ENCODE data around the gene KRTAP5-2. TPM values are rescaled to one million over a fixed set of nuclear protein-coding genes. Genes with fewer than 3 reads are reported as not detected.
A peak's percentile ranks its signal among the peaks of the same experiment; 100 is the strongest.

Gene KRTAP5-2
- total and polyA plus RNA-seq, 3 donors from 2014 or later = not detected

- WGBS, 2 donors = 89 to 100% methylated on average over 1 to 5 of the region's 5 CpGs
- Histone ChIP-seq H3K9me3 (no peaks in the 10 kb centered on the region), H3K27ac (no peak overlapping the region), H3K27me3 (no peaks in the 10 kb centered on the region), H3K4me1 (peaks cover 14% of the 10 kb centered on the region), H3K4me3 (no peak overlapping the region), H3K36me3 (ENCODE audit: low read depth, missing control alignments) (no peaks in the 10 kb centered on the region)
- no peak for TF ChIP-seq POLR2A (IDR thresholded peaks at IDR 0.05)
- no peak for TF ChIP-seq CTCF (IDR thresholded peaks at IDR 0.05)
- DNase-seq = no peak
- intact Hi-C loops (cut with DNase I; ENCODE audit: low total_unique reads) = no loop called here
These were observed 36.1 kb downstream of the KRTAP5-2 start for GRCh38 chr11:1561955-1562354.

- no peak overlapping the region for H3K4me3 ChIP-seq
- WGBS, 2 donors = 91 to 100% methylated on average over 4 to 17 of the region's 17 CpGs
- intact Hi-C loops (cut with DNase I; ENCODE audit: low total_unique reads) = no loop called here
- no peak overlapping the region for H3K27ac ChIP-seq
- H3K4me1 ChIP-seq = peaks cover 14% of the 10 kb centered on the region
- no peaks in the 10 kb centered on the region for H3K27me3 ChIP-seq
- DNase-seq = no peak
- no peaks in the 10 kb centered on the region for H3K36me3 ChIP-seq (ENCODE audit: low read depth, missing control alignments)
- H3K9me3 ChIP-seq = no peaks in the 10 kb centered on the region
- TF ChIP-seq POLR2A (IDR thresholded peaks at IDR 0.05) = no peak
- TF ChIP-seq CTCF (IDR thresholded peaks at IDR 0.05) = no peak
These were observed 36.8 kb downstream of the KRTAP5-2 start for GRCh38 chr11:1561266-1561665.

GRCh38 chr11:1560649-1561251, 37.3 kb downstream of the KRTAP5-2 start:
- Histone ChIP-seq H3K9me3 (no peaks in the 10 kb centered on the region), H3K36me3 (ENCODE audit: low read depth, missing control alignments) (no peaks in the 10 kb centered on the region), H3K27ac (no peak overlapping the region), H3K4me3 (no peak overlapping the region), H3K4me1 (peaks cover 14% of the 10 kb centered on the region), H3K27me3 (no peaks in the 10 kb centered on the region)
- intact Hi-C loops (cut with DNase I; ENCODE audit: low total_unique reads) = no loop called here
- TF ChIP-seq POLR2A (IDR thresholded peaks at IDR 0.05) = no peak
- TF ChIP-seq CTCF (IDR thresholded peaks at IDR 0.05) = no peak
- 75 to 94% methylated on average over 8 of the region's 8 CpGs for WGBS, 2 donors
- DNase-seq = no peak

GRCh38 chr11:1560002-1560648, 38.0 kb downstream of the KRTAP5-2 start:
- Histone ChIP-seq H3K4me1 (peaks cover 14% of the 10 kb centered on the region), H3K27ac (peak overlapping the region in 1 of 2 donors; percentile 13), H3K36me3 (ENCODE audit: low read depth, missing control alignments) (no peaks in the 10 kb centered on the region), H3K4me3 (no peak overlapping the region), H3K27me3 (no peaks in the 10 kb centered on the region), H3K9me3 (no peaks in the 10 kb centered on the region)
- TF ChIP-seq POLR2A (IDR thresholded peaks at IDR 0.05) (no peak), CTCF (IDR thresholded peaks at IDR 0.05) (no peak)
- intact Hi-C loops (cut with DNase I; ENCODE audit: low total_unique reads) = no loop called here
- no peak for DNase-seq
- WGBS, 2 donors = 81 to 90% methylated on average over 7 to 15 of the region's 15 CpGs
